ENCODE results near the gene PRDM16. TPM values are rescaled to one million over a fixed set of nuclear protein-coding genes. Genes with fewer than 3 reads are reported as not detected.

The PRDM16 gene
- polyA plus RNA-seq, 3 donors, result not detected

GRCh38 chr1:3115275-3116149 is 46.5 kb downstream of the PRDM16 start:
- intact Hi-C loops (cut with micrococcal nuclease), result no loop called here
- Mint-ChIP-seq H3K27ac (no peak overlapping the region), H3K36me3 (no peaks in the 10 kb centered on the region), H3K4me1 (no peaks in the 10 kb centered on the region), H3K9me3 (peaks cover 0 to 4% (median 0%) of the 10 kb centered on the region in 7 donors), H3K4me3 (no peak overlapping the region), H3K27me3 (ENCODE audit: low read depth in 3 of 3) (peaks cover 0 to 5% (median 4%) of the 10 kb centered on the region in 3 donors)
- H3K4me1 ChIP-seq (ENCODE audit: control insufficient read depth in 1 of 2, insufficient read depth in 2 of 2, low read length in 2 of 2), result no peaks in the 10 kb centered on the region
- no peak for DNase-seq
- H3K27me3 ChIP-seq (ENCODE audit: control insufficient read depth in 2 of 2, insufficient read depth in 2 of 2, low read length in 2 of 2), result no peaks in the 10 kb centered on the region
- WGBS (ENCODE audit: insufficient coverage), result 95% methylated on average over 35 of the region's 38 CpGs
- no peak overlapping the region for H3K4me2 ChIP-seq (replicated peaks; ENCODE audit: extremely low read depth, low read length, poor library complexity, severe bottlenecking)
- no peak overlapping the region for H3K4me3 ChIP-seq (replicated peaks in 1 of 3; ENCODE audit: low read depth in 2 of 3, low read length in 3 of 3)
- no peak overlapping the region for H3K27ac ChIP-seq (ENCODE audit: low read depth in 1 of 2, low read length in 2 of 2)
- no peaks in the 10 kb centered on the region for H3K36me3 ChIP-seq (replicated peaks in 1 of 2; ENCODE audit: control insufficient read depth in 1 of 2, insufficient read depth in 2 of 2, low read length in 2 of 2)
- H2AFZ ChIP-seq (ENCODE audit: insufficient read depth, low read depth, low read length, poor library complexity, severe bottlenecking), result no peak overlapping the region
- peaks cover 4 to 8% of the 10 kb centered on the region in 2 donors for H3K9me3 ChIP-seq (replicated peaks in 1 of 2; ENCODE audit: control insufficient read depth in 1 of 2, insufficient read depth in 1 of 2, low read length in 2 of 2)
- no peaks in the 10 kb centered on the region for H3K79me2 ChIP-seq (ENCODE audit: insufficient read depth, low read length)
- H3K9ac ChIP-seq (ENCODE audit: insufficient read depth, low read length, poor library complexity, severe bottlenecking), result no peak overlapping the region
- TF ChIP-seq CTCF (IDR thresholded peaks at IDR 0.05), result no peak
- no peaks in the 10 kb centered on the region for H4K20me1 ChIP-seq (ENCODE audit: insufficient read depth, low read length)

- Histone ChIP-seq H3K79me2 (ENCODE audit: insufficient read depth, low read length) (no peaks in the 10 kb centered on the region), H3K9me3 (replicated peaks in 1 of 2; ENCODE audit: control insufficient read depth in 1 of 2, insufficient read depth in 1 of 2, low read length in 2 of 2) (peaks cover 4 to 8% of the 10 kb centered on the region in 2 donors), H4K20me1 (ENCODE audit: insufficient read depth, low read length) (no peaks in the 10 kb centered on the region), H3K27ac (ENCODE audit: low read depth in 1 of 2, low read length in 2 of 2) (no peak overlapping the region), H3K9ac (ENCODE audit: insufficient read depth, low read length, poor library complexity, severe bottlenecking) (no peak overlapping the region), H3K4me2 (replicated peaks; ENCODE audit: extremely low read depth, low read length, poor library complexity, severe bottlenecking) (no peak overlapping the region), H3K4me3 (replicated peaks in 1 of 3; ENCODE audit: low read depth in 2 of 3, low read length in 3 of 3) (no peak overlapping the region), H2AFZ (ENCODE audit: insufficient read depth, low read depth, low read length, poor library complexity, severe bottlenecking) (no peak overlapping the region), H3K4me1 (ENCODE audit: control insufficient read depth in 1 of 2, insufficient read depth in 2 of 2, low read length in 2 of 2) (no peaks in the 10 kb centered on the region), H3K36me3 (replicated peaks in 1 of 2; ENCODE audit: control insufficient read depth in 1 of 2, insufficient read depth in 2 of 2, low read length in 2 of 2) (no peaks in the 10 kb centered on the region), H3K27me3 (ENCODE audit: control insufficient read depth in 2 of 2, insufficient read depth in 2 of 2, low read length in 2 of 2) (no peaks in the 10 kb centered on the region)
- DNase-seq, result no peak
- H3K36me3 Mint-ChIP-seq, result no peaks in the 10 kb centered on the region
- no peaks in the 10 kb centered on the region for H3K4me1 Mint-ChIP-seq
- 96% methylated on average over 17 of the region's 18 CpGs for WGBS (ENCODE audit: insufficient coverage)
- intact Hi-C loops (cut with micrococcal nuclease), result no loop called here
- TF ChIP-seq CTCF (IDR thresholded peaks at IDR 0.05), result no peak
- H3K27ac Mint-ChIP-seq, result no peak overlapping the region
- peaks cover 0 to 4% (median 0%) of the 10 kb centered on the region in 7 donors for H3K9me3 Mint-ChIP-seq
- peaks cover 0 to 5% (median 4%) of the 10 kb centered on the region in 3 donors for H3K27me3 Mint-ChIP-seq (ENCODE audit: low read depth in 3 of 3)
- no peak overlapping the region for H3K4me3 Mint-ChIP-seq
Measured at GRCh38 chr1:3116150-3116510, 47.1 kb downstream of the PRDM16 start.

Measured in CD14-positive monocyte (primary cell).